ENCODE data around the gene RMND1. TPM values are rescaled to one million over a fixed set of nuclear protein-coding genes. Genes with fewer than 3 reads are reported as not detected.
"Not testable (repeated sequence)": the region's sequence is repeated elsewhere in the genome, so short reads cannot be mapped to it uniquely, and the experiment has no call there.

RMND1 gene
- total RNA-seq, 1 experiment from 2014 or later, result 37.6 TPM

GRCh38 chr6:151359486-151359885 is 92.4 kb downstream of the RMND1 start:
- Mint-ChIP-seq H3K4me3 (ENCODE audit: unreplicated experiment) (no peak overlapping the region), H3K36me3 (ENCODE audit: insufficient read depth, unreplicated experiment) (peaks cover 33% of the 10 kb centered on the region), H3K9me3 (ENCODE audit: unreplicated experiment) (no peaks in the 10 kb centered on the region), H3K27me3 (ENCODE audit: insufficient read depth, unreplicated experiment) (no peaks in the 10 kb centered on the region), H3K27ac (ENCODE audit: low read depth, unreplicated experiment) (no peak overlapping the region), H3K4me1 (ENCODE audit: insufficient read depth, unreplicated experiment) (peaks cover 10% of the 10 kb centered on the region)
- POLR2A ChIA-PET, result no interaction called here
- CTCF ChIA-PET, result no interaction called here
- no peak for DNase-seq (ENCODE audit: unreplicated experiment)
- BruUV-seq (replicated peaks), result no TSS peak
- intact Hi-C loops (cut with micrococcal nuclease), result no loop called here
- TF ChIP-seq, protein P1, sequence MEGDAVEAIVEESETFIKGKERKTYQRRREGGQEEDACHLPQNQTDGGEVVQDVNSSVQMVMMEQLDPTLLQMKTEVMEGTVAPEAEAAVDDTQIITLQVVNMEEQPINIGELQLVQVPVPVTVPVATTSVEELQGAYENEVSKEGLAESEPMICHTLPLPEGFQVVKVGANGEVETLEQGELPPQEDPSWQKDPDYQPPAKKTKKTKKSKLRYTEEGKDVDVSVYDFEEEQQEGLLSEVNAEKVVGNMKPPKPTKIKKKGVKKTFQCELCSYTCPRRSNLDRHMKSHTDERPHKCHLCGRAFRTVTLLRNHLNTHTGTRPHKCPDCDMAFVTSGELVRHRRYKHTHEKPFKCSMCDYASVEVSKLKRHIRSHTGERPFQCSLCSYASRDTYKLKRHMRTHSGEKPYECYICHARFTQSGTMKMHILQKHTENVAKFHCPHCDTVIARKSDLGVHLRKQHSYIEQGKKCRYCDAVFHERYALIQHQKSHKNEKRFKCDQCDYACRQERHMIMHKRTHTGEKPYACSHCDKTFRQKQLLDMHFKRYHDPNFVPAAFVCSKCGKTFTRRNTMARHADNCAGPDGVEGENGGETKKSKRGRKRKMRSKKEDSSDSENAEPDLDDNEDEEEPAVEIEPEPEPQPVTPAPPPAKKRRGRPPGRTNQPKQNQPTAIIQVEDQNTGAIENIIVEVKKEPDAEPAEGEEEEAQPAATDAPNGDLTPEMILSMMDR (IDR thresholded peaks at IDR 0.05; ENCODE audit: unreplicated experiment), result no peak

- Mint-ChIP-seq H3K27ac (ENCODE audit: low read depth, unreplicated experiment) (no peak overlapping the region), H3K4me3 (ENCODE audit: unreplicated experiment) (no peak overlapping the region), H3K36me3 (ENCODE audit: insufficient read depth, unreplicated experiment) (peaks cover 23% of the 10 kb centered on the region), H3K4me1 (ENCODE audit: insufficient read depth, unreplicated experiment) (peaks cover 10% of the 10 kb centered on the region), H3K9me3 (ENCODE audit: unreplicated experiment) (no peaks in the 10 kb centered on the region), H3K27me3 (ENCODE audit: insufficient read depth, unreplicated experiment) (no peaks in the 10 kb centered on the region)
- intact Hi-C loops (cut with micrococcal nuclease), result no loop called here
- ChIA-PET CTCF (no interaction called here), POLR2A (interaction anchor here (0.6 to 2.3 kb wide), 4 partner anchors 15 to 32 kb away, joined by 3 to 10 read pairs (median 4); no protein-coding TSS in a partner anchor)
- TF ChIP-seq, protein P1 (IDR thresholded peaks at IDR 0.05; ENCODE audit: unreplicated experiment), result no peak
- BruUV-seq (replicated peaks), result no TSS peak
- no peak for DNase-seq (ENCODE audit: unreplicated experiment)
These were observed 93.5 kb downstream of the RMND1 start for GRCh38 chr6:151358475-151358874.

DNA sequence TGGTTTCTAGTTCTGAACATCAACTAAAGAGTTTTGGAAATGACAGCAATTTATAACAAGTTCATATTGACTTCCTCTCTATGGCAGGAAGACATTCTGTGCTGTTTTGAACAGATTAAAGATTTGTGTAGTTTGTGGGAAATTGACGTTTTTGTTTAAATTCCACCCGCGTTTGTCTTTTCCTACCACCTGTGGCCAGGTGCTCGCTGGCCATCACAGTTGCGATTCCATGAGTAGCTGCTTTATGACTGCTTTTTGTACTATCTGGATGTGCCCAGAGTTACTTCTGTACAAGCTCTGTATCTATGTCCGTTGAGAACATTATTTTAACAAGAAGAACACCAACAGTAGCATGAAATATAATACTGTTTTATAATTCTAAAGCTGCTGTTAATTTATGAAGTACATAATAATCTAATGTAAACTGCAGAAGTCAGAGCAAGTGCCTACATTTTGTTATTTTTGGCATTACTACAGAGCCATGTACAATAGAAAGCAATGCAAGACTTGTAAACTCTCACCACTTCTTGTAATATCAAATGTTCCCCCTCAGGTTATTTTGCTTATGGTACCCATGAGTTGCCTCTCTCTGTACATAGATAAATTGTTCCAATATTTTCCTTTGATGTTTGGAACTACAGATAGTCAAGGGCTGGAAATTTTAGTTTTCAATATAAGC is 94.0 kb downstream of the RMND1 start:
- H3K4me3 Mint-ChIP-seq (ENCODE audit: unreplicated experiment), result no peak overlapping the region
- intact Hi-C loops (cut with micrococcal nuclease), result no loop called here
- POLR2A ChIA-PET, result interaction anchor here (0.6 to 2.3 kb wide), 3 partner anchors 16 to 32 kb away, joined by 3 to 10 read pairs (median 4); no protein-coding TSS in a partner anchor

GRCh38 chr6:151356983-151357382 is 94.9 kb downstream of the RMND1 start:
- intact Hi-C loops (cut with micrococcal nuclease), result not testable (repeated sequence)
- CTCF ChIA-PET, result interaction anchor here (0.6 to 1.0 kb wide), 6 partner anchors 13 to 1583 kb away, joined by 3 to 5 read pairs (median 4); no protein-coding TSS in a partner anchor

More for the DNA sequence above, 94.0 kb downstream of the RMND1 start:
- peak; percentile 30 for DNase-seq (ENCODE audit: unreplicated experiment)
- no peaks in the 10 kb centered on the region for H3K9me3 Mint-ChIP-seq (ENCODE audit: unreplicated experiment)
- TF ChIP-seq, protein P1 (IDR thresholded peaks at IDR 0.05; ENCODE audit: unreplicated experiment), result no peak
- no TSS peak for BruUV-seq (replicated peaks)
- H3K4me1 Mint-ChIP-seq (ENCODE audit: insufficient read depth, unreplicated experiment), result peaks cover 10% of the 10 kb centered on the region
- H3K36me3 Mint-ChIP-seq (ENCODE audit: insufficient read depth, unreplicated experiment), result peaks cover 18% of the 10 kb centered on the region
- no peaks in the 10 kb centered on the region for H3K27me3 Mint-ChIP-seq (ENCODE audit: insufficient read depth, unreplicated experiment)
- H3K27ac Mint-ChIP-seq (ENCODE audit: low read depth, unreplicated experiment), result no peak overlapping the region
- CTCF ChIA-PET, result interaction anchor here (0.6 to 1.0 kb wide), 2 partner anchors 18 to 1304 kb away, joined by 4 read pairs; no protein-coding TSS in a partner anchor

More at GRCh38 chr6:151356983-151357382, 94.9 kb downstream of the RMND1 start:
- not testable (repeated sequence) for H3K9me3 Mint-ChIP-seq (ENCODE audit: unreplicated experiment); H3K27ac Mint-ChIP-seq (ENCODE audit: low read depth, unreplicated experiment); H3K27me3 Mint-ChIP-seq (ENCODE audit: insufficient read depth, unreplicated experiment); DNase-seq (ENCODE audit: unreplicated experiment); BruUV-seq (replicated peaks); H3K4me3 Mint-ChIP-seq (ENCODE audit: unreplicated experiment)
- Mint-ChIP-seq H3K4me1 (ENCODE audit: insufficient read depth, unreplicated experiment) (peaks cover 10% of the 10 kb centered on the region), H3K36me3 (ENCODE audit: insufficient read depth, unreplicated experiment) (peaks cover 10% of the 10 kb centered on the region)
- POLR2A ChIA-PET, result interaction anchor here (1.8 to 2.3 kb wide), 2 partner anchors 17 to 33 kb away, joined by 4 to 10 read pairs; no protein-coding TSS in a partner anchor

Other genes with a start within 250 kb of the RMND1 start
- 0.34 and 0.63 TPM in 2 replicates for gene AKAP12, start 212.2 kb downstream of the RMND1 start, total RNA-seq (2022)
- gene ZBTB2, start 60.6 kb downstream of the RMND1 start, total RNA-seq (2022), result 10.7 and 15.6 TPM in 2 replicates
- not detected in 2 replicates for gene CCDC170, start 41.9 kb upstream of the RMND1 start, total RNA-seq (2022)